NB4 (cell line): ENCODE data around the gene CD200.

Experiments
- DNase-seq: peaks from one replicate; pipeline ENCODE4 v3.0.0; 2010; ENCODE audit warnings: low read depth
- H3K4me3 ChIP-seq: one replicate; pipeline ENCODE4 v1.5.1; 2011; ENCODE audit warnings: mild to moderate bottlenecking, low read depth, low read length, moderate library complexity
- MYC ChIP-seq: IDR thresholded peaks from 2 replicates; pipeline ENCODE4 v1.6.1; 2011; ENCODE audit warnings: low read depth, low read length
- POLR2A ChIP-seq: IDR thresholded peaks from 2 replicates; pipeline ENCODE4 v1.6.1; 2011; ENCODE audit warnings: mild to moderate bottlenecking; ENCODE audit not compliant: insufficient read length; ENCODE audit errors: extremely low read depth
- TF ChIP-seq, protein P1 (sequence below): IDR thresholded peaks from 2 replicates; pipeline ENCODE4 v1.6.1; 2011; ENCODE audit warnings: low read depth, low read length
- TF ChIP-seq, protein P2 (sequence below): IDR thresholded peaks from one replicate; pipeline ENCODE4 v1.5.1; 2012; ENCODE audit warnings: low read depth, low read length

Gene CD200

DNA sequence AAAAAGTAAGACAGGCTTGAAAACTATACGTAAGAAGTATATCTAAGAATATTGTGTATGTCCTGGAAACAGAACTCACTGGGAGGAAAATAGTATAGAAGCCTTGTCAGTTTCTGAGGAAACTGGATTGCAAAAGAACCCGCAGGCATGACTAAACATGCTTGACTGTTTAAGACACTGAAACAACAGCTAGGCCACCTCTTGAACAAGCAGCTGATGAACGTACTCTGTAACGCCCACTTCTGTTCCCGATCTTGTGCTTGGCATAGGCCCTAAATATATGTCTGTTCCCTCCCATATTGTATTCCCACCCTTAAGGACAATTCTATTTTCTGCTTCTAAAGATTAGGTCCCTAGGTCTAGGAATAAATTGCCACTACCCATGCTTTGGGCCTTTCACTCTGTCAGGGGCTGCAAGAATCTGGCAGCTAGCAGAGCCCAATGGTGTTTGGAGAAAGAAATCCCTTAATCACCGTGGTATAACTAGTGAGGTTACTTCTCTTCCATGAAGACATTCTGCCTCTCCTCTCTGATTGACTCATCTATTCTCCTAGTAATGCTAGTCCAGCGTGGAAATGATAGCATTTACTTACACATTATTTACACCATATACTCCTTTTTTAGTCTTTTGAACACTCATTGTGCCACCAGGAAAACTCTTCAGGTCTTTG lies 46.2 kb downstream of the CD200 start:
- no peak overlapping the region for H3K4me3 ChIP-seq
- peak; percentile 92 for DNase-seq
- TF ChIP-seq POLR2A (no peak), MYC (peak; percentile 58)
- TF ChIP-seq, protein P1, sequence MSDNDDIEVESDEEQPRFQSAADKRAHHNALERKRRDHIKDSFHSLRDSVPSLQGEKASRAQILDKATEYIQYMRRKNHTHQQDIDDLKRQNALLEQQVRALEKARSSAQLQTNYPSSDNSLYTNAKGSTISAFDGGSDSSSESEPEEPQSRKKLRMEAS, result peak; percentile 72
- TF ChIP-seq, protein P2, sequence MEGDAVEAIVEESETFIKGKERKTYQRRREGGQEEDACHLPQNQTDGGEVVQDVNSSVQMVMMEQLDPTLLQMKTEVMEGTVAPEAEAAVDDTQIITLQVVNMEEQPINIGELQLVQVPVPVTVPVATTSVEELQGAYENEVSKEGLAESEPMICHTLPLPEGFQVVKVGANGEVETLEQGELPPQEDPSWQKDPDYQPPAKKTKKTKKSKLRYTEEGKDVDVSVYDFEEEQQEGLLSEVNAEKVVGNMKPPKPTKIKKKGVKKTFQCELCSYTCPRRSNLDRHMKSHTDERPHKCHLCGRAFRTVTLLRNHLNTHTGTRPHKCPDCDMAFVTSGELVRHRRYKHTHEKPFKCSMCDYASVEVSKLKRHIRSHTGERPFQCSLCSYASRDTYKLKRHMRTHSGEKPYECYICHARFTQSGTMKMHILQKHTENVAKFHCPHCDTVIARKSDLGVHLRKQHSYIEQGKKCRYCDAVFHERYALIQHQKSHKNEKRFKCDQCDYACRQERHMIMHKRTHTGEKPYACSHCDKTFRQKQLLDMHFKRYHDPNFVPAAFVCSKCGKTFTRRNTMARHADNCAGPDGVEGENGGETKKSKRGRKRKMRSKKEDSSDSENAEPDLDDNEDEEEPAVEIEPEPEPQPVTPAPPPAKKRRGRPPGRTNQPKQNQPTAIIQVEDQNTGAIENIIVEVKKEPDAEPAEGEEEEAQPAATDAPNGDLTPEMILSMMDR, result no peak

DNA sequence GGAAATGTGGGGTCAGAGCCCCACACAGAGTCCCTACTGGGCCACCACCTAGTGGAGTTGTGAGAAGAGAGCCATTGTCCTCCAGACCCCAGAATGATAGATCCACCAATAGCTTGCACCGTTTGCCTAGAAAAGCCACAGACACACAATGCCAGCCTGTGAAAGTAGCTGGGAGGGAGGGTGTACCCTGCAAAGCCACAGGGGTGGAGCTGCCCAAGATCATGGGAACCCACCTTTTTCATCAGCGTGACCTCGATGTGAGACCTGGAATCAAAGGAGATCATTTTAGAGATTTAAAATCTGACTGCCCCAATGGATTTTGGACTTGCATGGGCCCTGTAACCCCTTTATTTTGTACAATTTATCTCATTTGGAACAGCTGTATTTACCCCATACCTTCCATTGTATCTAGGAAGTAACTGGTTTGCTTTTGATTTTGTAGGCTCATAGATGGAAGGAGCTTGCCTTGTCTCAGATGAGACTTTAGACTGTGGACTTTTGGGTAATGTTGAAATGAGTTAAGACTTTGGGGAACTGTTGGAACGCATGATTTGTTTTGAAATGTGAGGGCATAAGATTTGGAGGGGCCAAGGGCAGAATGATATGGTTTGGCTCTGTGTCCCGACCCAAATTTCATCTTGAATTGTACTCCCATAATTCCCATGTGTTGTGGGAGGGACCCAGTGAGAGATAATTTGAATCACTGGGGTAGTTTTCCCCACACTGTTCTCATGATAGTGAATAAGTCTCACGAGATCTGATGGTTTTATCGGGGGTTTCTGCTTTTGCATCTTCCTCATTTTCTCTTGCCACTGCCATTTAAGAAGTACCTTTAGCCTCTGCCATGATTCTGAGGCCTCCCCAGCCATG lies 49.0 kb downstream of the CD200 start:
- no peak for DNase-seq
- TF ChIP-seq POLR2A, result no peak
- TF ChIP-seq, protein P1, result no peak
- TF ChIP-seq, protein P2, result no peak
- no peak for TF ChIP-seq MYC
- no peak overlapping the region for H3K4me3 ChIP-seq

DNA sequence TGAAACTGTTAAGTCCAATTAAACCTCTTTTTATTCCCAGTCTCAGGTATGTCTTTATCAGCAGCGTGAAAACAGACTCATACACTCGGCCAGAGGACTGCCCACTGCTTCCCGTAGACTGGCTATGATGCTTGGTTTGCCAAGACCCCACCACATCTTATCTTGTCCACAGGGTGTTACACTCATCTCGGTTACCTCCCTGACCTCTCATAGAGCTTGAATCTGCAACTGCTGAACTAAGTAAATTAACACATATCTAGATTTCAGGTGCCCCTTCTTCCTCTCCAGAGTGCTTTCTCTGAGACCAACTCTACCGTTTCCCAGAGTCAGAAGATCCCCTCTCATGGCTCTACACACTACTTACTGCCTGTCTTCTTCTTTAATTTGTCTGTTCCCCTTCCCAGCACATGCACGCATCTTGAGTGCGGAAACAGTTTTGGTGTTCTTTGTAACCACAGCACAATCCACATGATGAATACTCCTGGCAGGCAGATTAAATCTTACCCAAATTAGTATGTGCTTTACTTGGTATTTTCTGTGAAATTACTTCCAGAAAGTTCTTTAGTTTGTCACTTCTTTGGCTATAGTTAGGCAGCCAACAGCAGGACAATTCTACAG lies 49.7 kb downstream of the CD200 start:
- TF ChIP-seq, protein P2, result no peak
- TF ChIP-seq, protein P1, result no peak
- TF ChIP-seq POLR2A (no peak), MYC (no peak)
- no peak overlapping the region for H3K4me3 ChIP-seq
- DNase-seq, result no peak

DNA sequence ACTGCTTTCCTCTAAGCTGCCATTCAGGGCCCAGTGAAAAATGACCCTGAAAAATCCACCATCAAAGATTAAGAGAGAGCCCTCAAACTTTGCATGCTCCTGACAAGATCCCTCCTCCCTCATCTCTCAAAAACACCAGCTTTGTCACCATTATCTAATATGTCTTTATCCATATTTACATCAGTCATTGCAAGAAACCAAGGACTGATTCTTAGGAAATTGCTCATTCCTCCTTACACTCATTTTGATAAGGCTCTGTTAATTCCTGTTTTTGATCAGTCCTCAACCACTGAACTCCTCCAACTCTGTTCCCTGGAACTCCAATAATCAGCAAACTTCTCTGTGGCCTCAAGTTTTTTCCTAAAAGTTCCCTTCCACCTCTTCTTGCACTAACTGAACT lies 51.8 kb downstream of the CD200 start:
- no peak for TF ChIP-seq MYC
- TF ChIP-seq, protein P2, result no peak
- TF ChIP-seq, protein P1, result no peak
- TF ChIP-seq POLR2A, result no peak
- no peak for DNase-seq
- H3K4me3 ChIP-seq, result no peak overlapping the region

DNA sequence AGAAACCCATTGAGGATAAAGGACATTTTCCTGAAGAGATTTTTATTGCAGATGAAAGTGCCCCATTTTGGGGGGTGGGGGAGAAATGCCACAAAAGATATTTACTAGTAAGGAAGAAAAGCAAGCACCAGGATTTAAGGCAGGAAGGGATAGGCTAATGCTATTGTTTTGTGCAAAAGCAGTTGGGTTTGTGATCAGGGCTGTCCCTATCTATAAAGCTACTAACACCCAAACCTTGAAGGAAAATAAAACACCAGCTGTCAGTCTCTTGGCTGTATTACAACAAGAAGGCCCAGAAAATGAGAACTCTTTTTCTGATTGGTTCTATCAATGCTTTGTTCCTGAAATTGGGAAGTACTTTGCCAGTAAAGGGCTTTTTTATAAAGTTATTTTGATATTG lies 56.0 kb downstream of the CD200 start:
- no peak overlapping the region for H3K4me3 ChIP-seq
- no peak for TF ChIP-seq MYC
- TF ChIP-seq, protein P2, result no peak
- TF ChIP-seq POLR2A, result no peak
- TF ChIP-seq, protein P1, result no peak
- DNase-seq, result no peak
